Gastroesophageal sphincter (tissue), 4 donors: ENCODE measurements around the gene INTS15. TPM values are rescaled to one million over a fixed set of nuclear protein-coding genes. Genes with fewer than 3 reads are reported as not detected.
A peak's percentile ranks its signal among the peaks of the same experiment; 100 is the strongest.

Experiments used
- ATAC-seq: fragments of 150-250 bp; one replicate; pipeline ENCODE4 v1.9.1; 2016; ENCODE audit warnings: mild to moderate bottlenecking, moderate library complexity
- H3K27ac ChIP-seq, 4 donors: fragments of 200-600 bp; sonication (generic) in 3 of 4; 1 replicate in 3 of 4; 2 replicates in 1 of 4; pipeline ENCODE4 v1.5.1; 2016 to 2019
- H3K27me3 ChIP-seq: fragments of 200-600 bp; sonication (generic); one replicate; pipeline ENCODE4 v1.5.1; 2019
- H3K36me3 ChIP-seq, 2 donors: fragments of 200-600 bp; sonication (generic); one replicate each; pipeline ENCODE4 v1.5.1; 2019; ENCODE audit warnings: control low read depth in 1 of 2
- H3K4me1 ChIP-seq, 3 donors: fragments of 200-600 bp; sonication (generic); 1 replicate in 2 of 3; 2 replicates in 1 of 3; pipeline ENCODE4 v1.5.1; 2016 to 2019; ENCODE audit warnings: control low read depth in 2 of 3
- H3K4me3 ChIP-seq, 2 donors: fragments of 200-600 bp; sonication (generic); one replicate each; pipeline ENCODE4 v1.5.1; 2019; ENCODE audit warnings: mild to moderate bottlenecking in 1 of 2, moderate library complexity in 1 of 2
- H3K9me3 ChIP-seq, 3 donors: fragments of 200-600 bp; sonication (generic); one replicate each; pipeline ENCODE4 v1.5.1; 2017 to 2019; ENCODE audit warnings: control low read depth in 2 of 3
- EP300 ChIP-seq: sonication (generic); formaldehyde crosslinking; IDR thresholded peaks from one replicate; pipeline ENCODE4 v1.6.1; 2017; ENCODE audit warnings: antibody characterized with exemption, mild to moderate bottlenecking
- POLR2A ChIP-seq, 2 donors: fragments of 450-650 bp; IDR thresholded peaks; one replicate each; pipeline ENCODE4 v1.6.1; 2017; ENCODE audit warnings: antibody characterized with exemption in 2 of 2, mild to moderate bottlenecking in 2 of 2, moderate library complexity in 1 of 2
- POLR2AphosphoS5 ChIP-seq: sonication (generic); formaldehyde crosslinking; IDR thresholded peaks from one replicate; pipeline ENCODE4 v1.6.1; 2017; ENCODE audit warnings: antibody characterized with exemption
- WGBS, 2 donors: methylation state at CpG; one replicate each; pipeline ENCODE4 v1.1.5; 2018; ENCODE audit warnings: low coverage in 1 of 2; 5-methylcytosine and 5-hydroxymethylcytosine counted together
- total RNA-seq, 4 donors: library from RNA; depleted of rRNA; stranded (reverse); fragments of >200 nt; gene quantifications; one replicate each; pipeline ENCODE4 v1.1.0, GENCODE V29; 2016
- TF ChIP-seq, protein P1 (sequence below), 4 experiments: fragments of 200-600 bp in 2 of 4; fragments of 450-650 bp in 2 of 4; sonication (generic) in 1 of 4; IDR thresholded peaks; one replicate each; pipeline ENCODE4 v1.5.1; 2017 to 2019; ENCODE audit warnings: antibody characterized with exemption in 4 of 4, mild to moderate bottlenecking in 2 of 4, moderate library complexity in 2 of 4

The INTS15 gene
- total RNA-seq, 4 donors from 2014 or later: 25.6 to 34.5 (median 32.5) TPM

DNA sequence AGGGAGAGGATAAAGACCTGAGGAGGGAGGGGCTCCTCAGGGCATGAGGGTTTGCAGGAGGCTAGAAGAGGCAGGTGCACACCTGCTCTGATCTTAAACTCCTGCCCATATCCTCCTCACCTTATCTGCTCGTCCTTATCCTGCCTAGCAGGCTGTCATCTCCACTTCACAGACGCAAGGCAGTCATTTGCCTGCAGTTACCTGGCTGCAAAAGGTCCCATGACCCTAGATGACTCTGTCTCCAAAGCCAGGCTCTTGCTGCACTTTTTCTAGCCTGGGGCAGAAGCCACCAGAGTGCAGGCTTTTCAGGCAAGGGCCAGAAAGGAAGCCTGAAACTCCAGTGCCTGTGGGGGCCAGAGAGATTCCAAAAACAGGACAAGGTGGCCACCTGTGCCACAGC is 23.9 kb downstream of the INTS15 start:
- ATAC-seq: no peak
- Histone ChIP-seq H3K4me1 (peaks cover 0 to 23% (median 4%) of the 10 kb centered on the region in 3 donors), H3K4me3 (no peak overlapping the region), H3K27me3 (no peaks in the 10 kb centered on the region), H3K27ac (no peak overlapping the region), H3K36me3 (peaks cover 0 to 34% of the 10 kb centered on the region in 2 donors), H3K9me3 (no peaks in the 10 kb centered on the region)
- TF ChIP-seq POLR2AphosphoS5 (no peak), POLR2A (IDR thresholded peaks at IDR 0.05) (no peak), EP300 (no peak)
- TF ChIP-seq, protein P1, sequence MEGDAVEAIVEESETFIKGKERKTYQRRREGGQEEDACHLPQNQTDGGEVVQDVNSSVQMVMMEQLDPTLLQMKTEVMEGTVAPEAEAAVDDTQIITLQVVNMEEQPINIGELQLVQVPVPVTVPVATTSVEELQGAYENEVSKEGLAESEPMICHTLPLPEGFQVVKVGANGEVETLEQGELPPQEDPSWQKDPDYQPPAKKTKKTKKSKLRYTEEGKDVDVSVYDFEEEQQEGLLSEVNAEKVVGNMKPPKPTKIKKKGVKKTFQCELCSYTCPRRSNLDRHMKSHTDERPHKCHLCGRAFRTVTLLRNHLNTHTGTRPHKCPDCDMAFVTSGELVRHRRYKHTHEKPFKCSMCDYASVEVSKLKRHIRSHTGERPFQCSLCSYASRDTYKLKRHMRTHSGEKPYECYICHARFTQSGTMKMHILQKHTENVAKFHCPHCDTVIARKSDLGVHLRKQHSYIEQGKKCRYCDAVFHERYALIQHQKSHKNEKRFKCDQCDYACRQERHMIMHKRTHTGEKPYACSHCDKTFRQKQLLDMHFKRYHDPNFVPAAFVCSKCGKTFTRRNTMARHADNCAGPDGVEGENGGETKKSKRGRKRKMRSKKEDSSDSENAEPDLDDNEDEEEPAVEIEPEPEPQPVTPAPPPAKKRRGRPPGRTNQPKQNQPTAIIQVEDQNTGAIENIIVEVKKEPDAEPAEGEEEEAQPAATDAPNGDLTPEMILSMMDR (IDR thresholded peaks at IDR 0.05): no peak
- 32 to 33% methylated on average over 2 of the region's 2 CpGs for WGBS, 2 donors

- H3K9me3 ChIP-seq: no peaks in the 10 kb centered on the region
- peak within 1 kb of the TSS; percentile 66 to 83 for H3K4me3 ChIP-seq
- peak within 1 kb of the TSS in 3 of 4 donors; percentile 33 to 71 (median 59) for H3K27ac ChIP-seq
- WGBS, 2 donors: 0 to 9% methylated on average over 1 to 10 of the region's 91 CpGs
- H3K4me1 ChIP-seq: peaks cover 0 to 23% (median 4%) of the 10 kb centered on the region in 3 donors
- H3K27me3 ChIP-seq: no peaks in the 10 kb centered on the region
- H3K36me3 ChIP-seq: peaks cover 0 to 21% of the 10 kb centered on the region in 2 donors
- peak; percentile 64 for ATAC-seq
- TF ChIP-seq, protein P1 (IDR thresholded peaks at IDR 0.05): peak in 1 of 4 experiments; percentile 13
- TF ChIP-seq EP300: no peak
These were observed 25.3 kb downstream of the INTS15 start, which contains the start of gene ZNF853 for GRCh38 chr7:6614953-6615722. Gene ZNF853, plus strand, starts transcription at chr7:6615610. Its CDS starts 565 bp downstream, at chr7:6616175.

DNA sequence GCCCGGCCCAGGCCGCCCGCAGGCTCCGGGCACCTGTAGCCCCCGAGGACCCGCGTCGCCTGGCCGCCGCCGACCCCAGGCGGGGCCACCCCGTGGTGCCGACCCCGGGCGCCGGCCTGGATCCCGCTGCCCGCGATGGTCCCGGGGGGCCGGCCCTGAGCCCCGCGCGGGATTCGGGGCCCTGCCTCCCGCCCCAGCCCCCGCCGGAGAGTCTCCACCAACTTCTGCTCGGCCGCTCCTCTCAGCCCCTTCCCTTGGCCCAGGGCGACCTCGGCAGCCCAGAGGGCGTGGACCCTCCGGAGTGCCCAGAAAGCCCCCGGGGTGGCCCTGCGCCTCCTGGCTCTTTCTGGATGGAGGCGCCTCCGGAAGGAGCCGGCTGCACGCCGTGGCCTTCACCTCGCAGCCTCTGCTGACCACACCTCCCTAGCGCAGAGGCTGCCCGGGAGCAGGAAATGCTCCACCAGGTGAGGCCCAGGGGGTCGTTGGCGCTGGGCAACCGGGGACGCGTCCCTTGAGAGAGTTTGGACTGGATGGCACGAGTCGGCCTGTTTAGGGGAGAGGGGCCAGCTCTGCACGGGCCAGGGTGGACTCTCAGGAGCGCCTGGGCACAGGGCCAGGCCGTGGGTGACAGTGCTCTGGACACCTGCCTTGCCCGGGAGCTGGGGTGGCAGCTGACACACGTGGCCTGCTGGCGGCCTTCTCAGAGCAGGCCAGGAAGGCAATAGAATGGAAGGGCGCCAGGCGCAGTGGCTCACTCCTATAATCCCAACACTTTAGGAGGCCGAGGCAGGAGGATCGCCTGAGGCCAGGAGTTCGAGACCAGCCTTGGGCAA is 26.1 kb downstream of the INTS15 start:
- ATAC-seq: peak; percentile 25
- Histone ChIP-seq H3K4me3 (peak overlapping the region; percentile 66 to 83), H3K36me3 (peaks cover 0 to 23% of the 10 kb centered on the region in 2 donors), H3K9me3 (no peaks in the 10 kb centered on the region), H3K27ac (peak overlapping the region in 3 of 4 donors; percentile 13 to 71 (median 41)), H3K27me3 (no peaks in the 10 kb centered on the region), H3K4me1 (peaks cover 0 to 23% (median 4%) of the 10 kb centered on the region in 3 donors)
- TF ChIP-seq EP300 (no peak), POLR2A (IDR thresholded peaks at IDR 0.05) (no peak), POLR2AphosphoS5 (no peak)
- TF ChIP-seq, protein P1 (IDR thresholded peaks at IDR 0.05): no peak
- WGBS, 2 donors: 85% methylated on average over 5 of the region's 63 CpGs; no CpG with 5 or more reads in 1 of the 2 donors

- H3K4me1 ChIP-seq: peaks cover 0 to 23% (median 4%) of the 10 kb centered on the region in 3 donors
- H3K27ac ChIP-seq: no peak overlapping the region
- H3K9me3 ChIP-seq: no peaks in the 10 kb centered on the region
- TF ChIP-seq POLR2A (IDR thresholded peaks at IDR 0.05) (no peak), POLR2AphosphoS5 (no peak), EP300 (no peak)
- TF ChIP-seq, protein P1 (IDR thresholded peaks at IDR 0.05): no peak
- peaks cover 0 to 33% of the 10 kb centered on the region in 2 donors for H3K36me3 ChIP-seq
- 70 to 80% methylated on average over 1 to 4 of the region's 20 CpGs for WGBS, 2 donors
- no peak for ATAC-seq
- H3K4me3 ChIP-seq: no peak overlapping the region
- H3K27me3 ChIP-seq: no peaks in the 10 kb centered on the region
These were observed 27.2 kb downstream of the INTS15 start for GRCh38 chr7:6616854-6617643.
